Vagina (tissue), 2 donors: Measurements from ENCODE around the gene ANO8. TPM values are rescaled to one million over a fixed set of nuclear protein-coding genes. Genes with fewer than 3 reads are reported as not detected.
"Not testable (repeated sequence)": the region's sequence is repeated elsewhere in the genome, so short reads cannot be mapped to it uniquely, and the experiment has no call there.

Experiments
- DNase-seq, 2 donors: peaks; one replicate each; pipeline ENCODE4 v3.0.0-alpha.2; 2017; ENCODE audit errors: extremely low spot score in 2 of 2
- H3K27ac ChIP-seq: fragments of 200-600 bp; sonication (generic); one replicate; pipeline ENCODE4 v1.5.1; 2019
- H3K27me3 ChIP-seq: fragments of 200-600 bp; sonication (generic); one replicate; pipeline ENCODE4 v1.5.1; 2019
- H3K36me3 ChIP-seq, 2 donors: fragments of 200-600 bp; sonication (generic); one replicate each; pipeline ENCODE4 v1.5.1; 2017 to 2019
- H3K4me1 ChIP-seq: fragments of 200-600 bp; sonication (generic); one replicate; pipeline ENCODE4 v1.5.1; 2019
- H3K4me3 ChIP-seq, 2 donors: fragments of 200-600 bp; sonication (generic); 1 replicate in 1 of 2; 2 replicates in 1 of 2; pipeline ENCODE4 v1.5.1; 2016 to 2019
- H3K9me3 ChIP-seq: fragments of 200-600 bp; sonication (generic); one replicate; pipeline ENCODE4 v1.5.1; 2019
- CTCF ChIP-seq, 3 experiments: fragments of 450-650 bp in 2 of 3; fragments of 200-600 bp in 1 of 3; sonication (generic) in 1 of 3; IDR thresholded peaks; one replicate each; pipeline ENCODE4 v1.5.1; 2017 to 2019; ENCODE audit warnings: antibody characterized with exemption in 3 of 3, mild to moderate bottlenecking in 2 of 3, moderate library complexity in 2 of 3
- POLR2A ChIP-seq, 2 donors: fragments of 450-650 bp; IDR thresholded peaks; one replicate each; pipeline ENCODE4 v1.6.1; 2017; ENCODE audit warnings: antibody characterized with exemption in 2 of 2, mild to moderate bottlenecking in 2 of 2, moderate library complexity in 2 of 2
- POLR2AphosphoS5 ChIP-seq, 2 donors: sonication (generic); formaldehyde crosslinking; IDR thresholded peaks; one replicate each; pipeline ENCODE4 v1.9.0; 2017; ENCODE audit warnings: antibody characterized with exemption in 2 of 2, mild to moderate bottlenecking in 2 of 2, low read depth in 1 of 2; ENCODE audit not compliant: insufficient read depth in 1 of 2
- intact Hi-C: fragments of 100-400 bp; cut with DNase I; formaldehyde crosslinking; loops from one replicate; pipeline ENCODE4 v1.15.1; 2023
- total RNA-seq: library from RNA; depleted of rRNA; stranded (reverse); fragments of >200 nt; gene quantifications from one replicate; pipeline ENCODE4 v1.2.3, GENCODE V29; 2016

The ANO8 gene
- total RNA-seq, 1 donor from 2014 or later: 10.3 TPM

- DNase-seq: no peak
- Histone ChIP-seq H3K36me3 (peaks cover 0 to 7% of the 10 kb centered on the region in 2 donors), H3K27ac (no peak overlapping the region), H3K4me3 (no peak overlapping the region), H3K4me1 (peaks cover 6% of the 10 kb centered on the region), H3K9me3 (no peaks in the 10 kb centered on the region), H3K27me3 (no peaks in the 10 kb centered on the region)
- TF ChIP-seq POLR2A (IDR thresholded peaks at IDR 0.05): no peak
- intact Hi-C loops: no loop called here
Measured at GRCh38 chr19:17296976-17297375, 37.7 kb downstream of the ANO8 start.

GRCh38 chr19:17296273-17296672, 38.4 kb downstream of the ANO8 start:
- Histone ChIP-seq H3K36me3 (peaks cover 0 to 7% of the 10 kb centered on the region in 2 donors), H3K27ac (no peak overlapping the region), H3K27me3 (no peaks in the 10 kb centered on the region), H3K4me3 (no peak overlapping the region), H3K4me1 (peaks cover 9% of the 10 kb centered on the region), H3K9me3 (no peaks in the 10 kb centered on the region)
- DNase-seq: no peak
- TF ChIP-seq CTCF (IDR thresholded peaks at IDR 0.05) (no peak), POLR2AphosphoS5 (IDR thresholded peaks at IDR 0.05; ENCODE audit: insufficient read depth in 1 of 2, low read depth in 1 of 2) (no peak), POLR2A (IDR thresholded peaks at IDR 0.05) (no peak)
- intact Hi-C loops: no loop called here

GRCh38 chr19:17295551-17295950, 39.1 kb downstream of the ANO8 start:
- H3K4me1 ChIP-seq, H3K27me3 ChIP-seq, DNase-seq, H3K27ac ChIP-seq, H3K4me3 ChIP-seq, intact Hi-C loops, H3K9me3 ChIP-seq, H3K36me3 ChIP-seq: not testable (repeated sequence)

GRCh38 chr19:17294051-17294891, 40.4 kb downstream of the ANO8 start:
- no peaks in the 10 kb centered on the region for H3K9me3 ChIP-seq
- no peaks in the 10 kb centered on the region for H3K27me3 ChIP-seq
- H3K27ac ChIP-seq: no peak overlapping the region
- intact Hi-C loops: no loop called here
- no peak for TF ChIP-seq POLR2A (IDR thresholded peaks at IDR 0.05)
- no peak for TF ChIP-seq POLR2AphosphoS5 (IDR thresholded peaks at IDR 0.05; ENCODE audit: insufficient read depth in 1 of 2, low read depth in 1 of 2)
- TF ChIP-seq CTCF (IDR thresholded peaks at IDR 0.05): no peak
- H3K36me3 ChIP-seq: peaks cover 0 to 7% of the 10 kb centered on the region in 2 donors
- peaks cover 9% of the 10 kb centered on the region for H3K4me1 ChIP-seq
- no peak for DNase-seq
- H3K4me3 ChIP-seq: no peak overlapping the region

GRCh38 chr19:17293605-17294004, 41.0 kb downstream of the ANO8 start:
- H3K4me3 ChIP-seq: no peak overlapping the region
- H3K9me3 ChIP-seq: no peaks in the 10 kb centered on the region
- peaks cover 9% of the 10 kb centered on the region for H3K4me1 ChIP-seq
- H3K27me3 ChIP-seq: no peaks in the 10 kb centered on the region
- intact Hi-C loops: loop anchor here (2.0 kb wide), 1 partner anchor 97 kb away; no protein-coding TSS in a partner anchor
- TF ChIP-seq POLR2A (IDR thresholded peaks at IDR 0.05): no peak
- no peak for TF ChIP-seq POLR2AphosphoS5 (IDR thresholded peaks at IDR 0.05; ENCODE audit: insufficient read depth in 1 of 2, low read depth in 1 of 2)
- no peak for TF ChIP-seq CTCF (IDR thresholded peaks at IDR 0.05)
- no peak for DNase-seq
- H3K27ac ChIP-seq: no peak overlapping the region
- H3K36me3 ChIP-seq: peaks cover 0 to 7% of the 10 kb centered on the region in 2 donors
